Natural killer cell treated with Interleukin-12 subunit alpha and Interleukin-12 subunit beta and Interleukin-15 and Interleukin-18, amount 100 ng/mL, for 72 hours (primary cell): ENCODE data around the gene BAG2. TPM values are rescaled to one million over a fixed set of nuclear protein-coding genes. Genes with fewer than 3 reads are reported as not detected.
A peak's percentile ranks its signal among the peaks of the same experiment; 100 is the strongest.

Experiments
- ATAC-seq, 2 donors: fragments of 150-1000 bp; cut with Tn5 transposase in 1 of 2; sonication (Bioruptor Pico), chemical (Tn5 transposase) in 1 of 2; 2 replicates each; pipeline ENCODE4 v1.10.0; 2021
- DNase-seq: peaks from one replicate; pipeline ENCODE4 v3.0.0; 2022; ENCODE audit warnings: low spot score
- H3K27ac Mint-ChIP-seq, 2 donors: 1 replicate in 1 of 2; 2 replicates in 1 of 2; pipeline ENCODE4 v1.8.0; 2022; ENCODE audit warnings: mixed read lengths in 2 of 2, mild to moderate bottlenecking in 1 of 2, moderate library complexity in 1 of 2
- H3K27me3 Mint-ChIP-seq, 2 donors: 1 replicate in 1 of 2; 2 replicates in 1 of 2; pipeline ENCODE4 v1.8.0; 2022; ENCODE audit warnings: mixed read lengths in 2 of 2
- H3K36me3 Mint-ChIP-seq: one replicate; pipeline ENCODE4 v1.8.0; 2022; ENCODE audit warnings: mixed read lengths
- H3K4me1 Mint-ChIP-seq, 2 donors: 1 replicate in 1 of 2; 2 replicates in 1 of 2; pipeline ENCODE4 v1.8.0; 2022; ENCODE audit warnings: low read depth in 2 of 2, mixed read lengths in 2 of 2, mild to moderate bottlenecking in 1 of 2
- H3K4me3 Mint-ChIP-seq: one replicate; pipeline ENCODE4 v1.8.0; 2022; ENCODE audit warnings: mixed read lengths
- H3K9me3 Mint-ChIP-seq: 2 replicates; pipeline ENCODE4 v1.8.0; 2022; ENCODE audit warnings: mixed read lengths
- total RNA-seq, 2 donors: library from RNA; stranded (reverse); gene quantifications; one replicate each; pipeline ENCODE4 v1.2.3, GENCODE V29; 2022

BAG2 gene
- total RNA-seq, 2 donors from 2014 or later, result 3.3 to 6.9 TPM

GRCh38 chr6:57221191-57221935, 49.2 kb downstream of the BAG2 start:
- Mint-ChIP-seq H3K27ac (peak overlapping the region; percentile 58 to 77), H3K4me3 (peak overlapping the region; percentile 85), H3K4me1 (peaks cover 16 to 17% of the 10 kb centered on the region in 2 donors), H3K9me3 (no peaks in the 10 kb centered on the region), H3K27me3 (peaks cover 12 to 31% of the 10 kb centered on the region in 2 donors), H3K36me3 (no peaks in the 10 kb centered on the region)
- peak; percentile 75 to 80 for ATAC-seq
- peak; percentile 67 for DNase-seq

GRCh38 chr6:57221936-57222742, 50.0 kb downstream of the BAG2 start, which contains the start of gene RAB23:
Gene RAB23, minus strand, starts transcription at chr6:57222307. Its CDS starts 11,927 bp downstream, at chr6:57210380.
- H3K4me1 Mint-ChIP-seq, result peaks cover 15 to 16% of the 10 kb centered on the region in 2 donors
- peak; percentile 94 to 96 for ATAC-seq
- peak; percentile 87 for DNase-seq
- H3K27me3 Mint-ChIP-seq, result peaks cover 14 to 30% of the 10 kb centered on the region in 2 donors
- H3K36me3 Mint-ChIP-seq, result no peaks in the 10 kb centered on the region
- H3K27ac Mint-ChIP-seq, result peak within 1 kb of the TSS; percentile 77 to 88
- H3K4me3 Mint-ChIP-seq, result peak within 1 kb of the TSS; percentile 93
- no peaks in the 10 kb centered on the region for H3K9me3 Mint-ChIP-seq

GRCh38 chr6:57222743-57223077, 50.6 kb downstream of the BAG2 start:
- DNase-seq (no peak), ATAC-seq (no peak)
- Mint-ChIP-seq H3K27ac (peak overlapping the region; percentile 77 to 88), H3K36me3 (no peaks in the 10 kb centered on the region), H3K27me3 (peaks cover 14 to 30% of the 10 kb centered on the region in 2 donors), H3K4me1 (peaks cover 15 to 16% of the 10 kb centered on the region in 2 donors), H3K4me3 (peak overlapping the region; percentile 93), H3K9me3 (no peaks in the 10 kb centered on the region)

GRCh38 chr6:57224769-57225515, 52.8 kb downstream of the BAG2 start:
- Mint-ChIP-seq H3K36me3 (no peaks in the 10 kb centered on the region), H3K4me1 (peaks cover 15 to 16% of the 10 kb centered on the region in 2 donors), H3K4me3 (no peak overlapping the region), H3K27me3 (peaks cover 17 to 32% of the 10 kb centered on the region in 2 donors), H3K27ac (no peak overlapping the region), H3K9me3 (no peaks in the 10 kb centered on the region)
- no peak for ATAC-seq
- no peak for DNase-seq

- H3K4me1 Mint-ChIP-seq, result peaks cover 8 to 13% of the 10 kb centered on the region in 2 donors
- DNase-seq (no peak), ATAC-seq (no peak)
- H3K4me3 Mint-ChIP-seq, result no peak overlapping the region
- no peaks in the 10 kb centered on the region for H3K36me3 Mint-ChIP-seq
- H3K27ac Mint-ChIP-seq, result no peak overlapping the region
- no peaks in the 10 kb centered on the region for H3K9me3 Mint-ChIP-seq
- H3K27me3 Mint-ChIP-seq, result peaks cover 24 to 32% of the 10 kb centered on the region in 2 donors
Observed at GRCh38 chr6:57226221-57226620, 54.1 kb downstream of the BAG2 start.

Other genes with a start within 250 kb of the BAG2 start
- under 1 TPM in 1 of 2 donors, not detected in 1; 0.11 TPM for gene BEND6, start 217.2 kb upstream of the BAG2 start, total RNA-seq
- gene KIAA1586, start 125.6 kb upstream of the BAG2 start, total RNA-seq, result 10 to 100 TPM; 11.4 to 16.8 TPM
- 10 to 100 TPM; 53.8 to 81.2 TPM for gene ZNF451, start 82.1 kb upstream of the BAG2 start, total RNA-seq
- gene RAB23, start 50.0 kb downstream of the BAG2 start, total RNA-seq, result 1 to 10 TPM; 1.7 to 2.7 TPM
- 10 to 100 TPM; 29.1 to 57.3 TPM for gene PRIM2, start 145.3 kb downstream of the BAG2 start, total RNA-seq